ENCODE data around the gene KIF18B.

GRCh38 chr17:44907729-44908470, 39.7 kb downstream of the KIF18B start:
- TF ChIP-seq CTCF (IDR thresholded peaks at IDR 0.05; ENCODE audit: low read length): no peak
- TF ChIP-seq EZH2 (IDR thresholded peaks at IDR 0.05; ENCODE audit: borderline replicate concordance, low read length): no peak
